Measurements from ENCODE around the gene PCDHA8.
"Not testable (repeated sequence)": the region's sequence is repeated elsewhere in the genome, so short reads cannot be mapped to it uniquely, and the experiment has no call there.

PCDHA8 gene

DNA sequence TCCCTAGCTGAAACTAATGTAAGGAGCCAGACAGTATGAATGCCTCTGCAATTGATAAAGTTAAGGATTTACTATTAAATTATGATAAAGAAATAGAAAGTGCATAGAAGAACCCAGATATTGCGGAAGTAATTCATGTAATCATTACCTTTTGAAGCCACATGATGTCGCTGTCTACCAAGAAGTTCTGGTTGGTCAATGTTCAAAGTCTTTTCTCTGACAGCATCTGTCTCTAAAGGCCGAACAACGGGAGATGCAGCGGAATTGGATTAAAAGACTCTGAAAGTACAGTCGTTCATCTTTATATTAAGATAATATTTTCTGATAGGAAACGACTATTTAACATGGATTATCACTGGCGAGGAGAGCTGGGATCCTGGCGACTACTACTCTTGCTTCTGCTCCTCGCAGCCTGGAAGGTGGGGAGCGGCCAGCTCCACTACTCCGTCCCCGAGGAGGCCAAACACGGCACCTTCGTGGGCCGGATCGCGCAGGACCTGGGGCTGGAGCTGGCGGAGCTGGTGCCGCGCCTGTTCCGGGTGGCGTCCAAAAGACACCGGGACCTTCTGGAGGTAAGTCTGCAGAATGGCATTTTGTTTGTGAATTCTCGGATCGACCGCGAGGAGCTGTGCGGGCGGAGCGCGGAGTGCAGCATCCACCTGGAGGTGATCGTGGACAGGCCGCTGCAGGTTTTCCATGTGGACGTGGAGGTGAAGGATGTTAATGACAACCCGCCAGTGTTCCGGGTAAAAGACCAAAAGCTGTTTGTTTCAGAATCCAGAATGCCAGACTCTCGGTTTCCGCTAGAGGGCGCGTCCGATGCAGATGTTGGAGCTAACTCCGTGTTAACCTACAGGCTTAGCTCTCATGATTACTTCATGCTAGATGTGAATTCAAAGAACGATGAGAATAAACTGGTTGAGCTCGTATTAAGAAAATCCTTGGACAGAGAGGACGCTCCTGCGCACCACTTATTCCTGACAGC lies at the start of gene PCDHA8:
Gene PCDHA8, plus strand, starts transcription at position 210 of the 985 bp plus-strand sequence. Its CDS starts 135 bp downstream, at position 345.
- Histone ChIP-seq H3K27ac (ENCODE audit: low read depth, low read length) (no peak within 1 kb of the TSS), H3K4me1 (ENCODE audit: control insufficient read depth, insufficient read depth, low read length, unreplicated experiment) (no peaks in the 10 kb centered on the region), H2AFZ (ENCODE audit: low read length, unreplicated experiment) (no peak within 1 kb of the TSS), H3K27me3 (ENCODE audit: insufficient read depth, low read length) (no peaks in the 10 kb centered on the region), H3K36me3 (ENCODE audit: insufficient read depth, low read length) (no peaks in the 10 kb centered on the region), H3K4me3 (ENCODE audit: low read depth, low read length) (peak within 1 kb of the TSS; percentile 35), H3K79me2 (ENCODE audit: control insufficient read depth, insufficient read depth, low read length, unreplicated experiment) (no peaks in the 10 kb centered on the region)

DNA sequence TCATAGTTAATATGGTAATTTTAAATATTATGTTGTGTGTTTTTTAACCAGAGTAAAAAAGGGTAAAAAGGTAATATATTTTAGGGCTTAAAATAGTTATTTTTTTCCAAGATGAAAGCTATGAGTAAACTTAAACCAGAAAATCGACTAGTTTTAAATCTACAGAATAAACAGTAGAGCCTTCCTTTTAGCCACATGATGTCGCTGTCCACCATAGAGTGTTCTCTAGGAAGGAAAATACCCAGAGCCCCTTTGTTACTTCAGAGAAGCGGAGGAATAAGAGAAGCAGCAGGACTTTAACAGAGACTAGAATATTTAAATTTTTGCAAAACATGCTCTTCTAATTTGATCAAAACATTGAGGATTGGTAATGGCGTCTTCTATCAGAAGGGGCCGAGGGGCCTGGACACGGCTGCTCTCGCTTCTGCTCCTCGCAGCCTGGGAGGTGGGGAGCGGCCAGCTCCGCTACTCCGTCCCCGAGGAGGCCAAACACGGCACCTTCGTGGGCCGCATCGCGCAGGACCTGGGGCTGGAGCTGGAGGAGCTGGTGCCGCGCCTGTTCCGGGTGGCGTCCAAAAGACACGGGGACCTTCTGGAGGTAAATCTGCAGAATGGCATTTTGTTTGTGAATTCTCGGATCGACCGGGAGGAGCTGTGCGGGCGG lies 46.3 kb upstream of the PCDHA8 start, which contains the start of gene PCDHA2:
Gene PCDHA2, plus strand, starts transcription at position 258 of the 664 bp plus-strand sequence.
- Histone ChIP-seq H3K4me3 (ENCODE audit: low read depth, low read length) (no peak within 1 kb of the TSS), H3K27ac (ENCODE audit: low read depth, low read length) (no peak within 1 kb of the TSS), H3K36me3 (ENCODE audit: insufficient read depth, low read length) (no peaks in the 10 kb centered on the region), H3K79me2 (ENCODE audit: control insufficient read depth, insufficient read depth, low read length, unreplicated experiment) (no peaks in the 10 kb centered on the region), H2AFZ (ENCODE audit: low read length, unreplicated experiment) (no peak within 1 kb of the TSS), H3K4me1 (ENCODE audit: control insufficient read depth, insufficient read depth, low read length, unreplicated experiment) (no peaks in the 10 kb centered on the region), H3K27me3 (ENCODE audit: insufficient read depth, low read length) (peaks cover 10% of the 10 kb centered on the region; the same call in 1 of the 2 replicates)

DNA sequence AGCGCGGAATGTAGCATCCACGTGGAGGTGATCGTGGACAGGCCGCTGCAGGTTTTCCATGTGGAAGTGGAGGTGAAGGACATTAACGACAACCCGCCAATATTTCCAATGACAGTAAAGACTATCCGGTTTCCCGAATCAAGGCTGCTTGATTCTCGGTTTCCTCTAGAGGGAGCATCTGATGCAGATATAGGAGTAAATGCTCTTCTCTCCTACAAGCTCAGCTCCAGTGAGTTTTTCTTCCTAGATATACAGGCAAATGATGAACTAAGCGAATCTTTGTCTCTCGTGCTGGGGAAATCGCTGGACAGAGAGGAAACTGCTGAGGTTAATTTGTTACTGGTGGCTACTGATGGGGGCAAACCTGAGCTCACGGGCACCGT lies 45.7 kb upstream of the PCDHA8 start:
- Histone ChIP-seq H3K27me3 (ENCODE audit: insufficient read depth, low read length) (peaks cover 10% of the 10 kb centered on the region; the same call in 1 of the 2 replicates), H2AFZ (ENCODE audit: low read length, unreplicated experiment) (no peak overlapping the region)

DNA sequence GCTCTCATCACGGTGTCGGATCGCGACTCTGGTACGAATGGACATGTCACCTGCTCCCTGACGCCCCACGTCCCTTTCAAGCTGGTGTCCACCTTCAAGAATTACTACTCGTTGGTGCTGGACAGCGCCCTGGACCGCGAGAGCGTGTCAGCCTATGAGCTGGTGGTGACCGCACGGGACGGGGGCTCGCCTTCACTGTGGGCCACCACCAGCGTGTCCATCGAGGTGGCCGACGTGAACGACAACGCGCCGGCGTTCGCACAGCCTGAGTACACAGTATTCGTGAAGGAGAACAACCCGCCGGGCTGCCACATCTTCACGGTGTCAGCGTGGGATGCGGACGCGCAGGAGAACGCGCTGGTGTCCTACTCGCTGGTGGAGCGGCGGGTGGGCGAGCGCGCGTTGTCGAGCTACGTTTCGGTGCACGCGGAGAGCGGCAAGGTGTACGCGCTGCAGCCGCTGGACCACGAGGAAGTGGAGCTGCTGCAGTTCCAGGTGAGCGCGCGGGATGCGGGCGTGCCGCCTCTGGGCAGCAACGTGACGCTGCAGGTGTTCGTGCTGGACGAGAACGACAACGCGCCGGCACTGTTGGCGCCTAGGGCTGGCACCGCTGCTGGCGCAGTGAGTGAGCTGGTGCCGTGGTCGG lies 44.8 kb upstream of the PCDHA8 start:
- H2AFZ ChIP-seq (ENCODE audit: low read length, unreplicated experiment); H3K27ac ChIP-seq (ENCODE audit: low read depth, low read length); H3K4me3 ChIP-seq (ENCODE audit: low read depth, low read length); H3K79me2 ChIP-seq (ENCODE audit: control insufficient read depth, insufficient read depth, low read length, unreplicated experiment); H3K27me3 ChIP-seq (ENCODE audit: insufficient read depth, low read length); H3K4me1 ChIP-seq (ENCODE audit: control insufficient read depth, insufficient read depth, low read length, unreplicated experiment); H3K36me3 ChIP-seq (ENCODE audit: insufficient read depth, low read length): not testable (repeated sequence)

More for the DNA sequence above, 45.7 kb upstream of the PCDHA8 start:
- Histone ChIP-seq H3K79me2 (ENCODE audit: control insufficient read depth, insufficient read depth, low read length, unreplicated experiment) (no peaks in the 10 kb centered on the region), H3K4me1 (ENCODE audit: control insufficient read depth, insufficient read depth, low read length, unreplicated experiment) (no peaks in the 10 kb centered on the region), H3K4me3 (ENCODE audit: low read depth, low read length) (no peak overlapping the region), H3K36me3 (ENCODE audit: insufficient read depth, low read length) (no peaks in the 10 kb centered on the region), H3K27ac (ENCODE audit: low read depth, low read length) (no peak overlapping the region)

- Histone ChIP-seq H3K4me3 (ENCODE audit: low read depth, low read length) (no peak overlapping the region), H3K27ac (ENCODE audit: low read depth, low read length) (no peak overlapping the region), H3K4me1 (ENCODE audit: control insufficient read depth, insufficient read depth, low read length, unreplicated experiment) (no peaks in the 10 kb centered on the region), H3K27me3 (ENCODE audit: insufficient read depth, low read length) (peaks cover 10% of the 10 kb centered on the region; the same call in 1 of the 2 replicates), H3K36me3 (ENCODE audit: insufficient read depth, low read length) (no peaks in the 10 kb centered on the region), H3K79me2 (ENCODE audit: control insufficient read depth, insufficient read depth, low read length, unreplicated experiment) (no peaks in the 10 kb centered on the region), H2AFZ (ENCODE audit: low read length, unreplicated experiment) (no peak overlapping the region)
Measured at GRCh38 chr5:140796718-140797095, 44.3 kb upstream of the PCDHA8 start.

- H2AFZ ChIP-seq (ENCODE audit: low read length, unreplicated experiment), result no peak within 1 kb of the TSS
- H3K4me3 ChIP-seq (ENCODE audit: low read depth, low read length), result peak within 1 kb of the TSS; percentile 56
- no peaks in the 10 kb centered on the region for H3K4me1 ChIP-seq (ENCODE audit: control insufficient read depth, insufficient read depth, low read length, unreplicated experiment)
- H3K27ac ChIP-seq (ENCODE audit: low read depth, low read length), result no peak within 1 kb of the TSS
- no peaks in the 10 kb centered on the region for H3K36me3 ChIP-seq (ENCODE audit: insufficient read depth, low read length)
- peaks cover 3% of the 10 kb centered on the region; the same call in 1 of the 2 replicates for H3K27me3 ChIP-seq (ENCODE audit: insufficient read depth, low read length)
- no peaks in the 10 kb centered on the region for H3K79me2 ChIP-seq (ENCODE audit: control insufficient read depth, insufficient read depth, low read length, unreplicated experiment)
Measured at GRCh38 chr5:140800816-140801493, 40.0 kb upstream of the PCDHA8 start, which contains the start of gene PCDHA3. Gene PCDHA3, plus strand, starts transcription at chr5:140801057.

GRCh38 chr5:140801494-140801841 lies 39.5 kb upstream of the PCDHA8 start:
- Histone ChIP-seq H3K27me3 (ENCODE audit: insufficient read depth, low read length) (peaks cover 5% of the 10 kb centered on the region; the same call in 1 of the 2 replicates), H3K4me1 (ENCODE audit: control insufficient read depth, insufficient read depth, low read length, unreplicated experiment) (no peaks in the 10 kb centered on the region), H3K36me3 (ENCODE audit: insufficient read depth, low read length) (no peaks in the 10 kb centered on the region), H3K27ac (ENCODE audit: low read depth, low read length) (no peak overlapping the region), H2AFZ (ENCODE audit: low read length, unreplicated experiment) (no peak overlapping the region), H3K79me2 (ENCODE audit: control insufficient read depth, insufficient read depth, low read length, unreplicated experiment) (no peaks in the 10 kb centered on the region), H3K4me3 (ENCODE audit: low read depth, low read length) (peak overlapping the region; percentile 56; the same call in 1 of the 2 replicates)

DNA sequence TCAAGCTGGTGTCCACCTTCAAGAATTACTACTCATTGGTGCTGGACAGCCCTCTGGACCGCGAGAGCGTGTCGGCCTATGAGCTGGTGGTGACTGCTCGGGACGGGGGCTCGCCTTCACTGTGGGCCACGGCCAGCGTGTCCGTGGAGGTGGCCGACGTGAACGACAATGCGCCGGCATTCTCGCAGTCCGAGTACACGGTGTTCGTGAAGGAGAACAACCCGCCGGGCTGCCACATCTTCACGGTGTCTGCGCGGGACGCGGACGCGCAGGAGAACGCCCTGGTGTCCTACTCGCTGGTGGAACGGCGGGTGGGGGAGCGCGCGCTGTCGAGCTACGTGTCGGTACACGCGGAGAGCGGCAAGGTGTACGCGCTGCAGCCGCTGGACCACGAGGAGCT lies 38.6 kb upstream of the PCDHA8 start:
- H3K36me3 ChIP-seq (ENCODE audit: insufficient read depth, low read length); H3K4me1 ChIP-seq (ENCODE audit: control insufficient read depth, insufficient read depth, low read length, unreplicated experiment); H3K27me3 ChIP-seq (ENCODE audit: insufficient read depth, low read length); H3K79me2 ChIP-seq (ENCODE audit: control insufficient read depth, insufficient read depth, low read length, unreplicated experiment); H2AFZ ChIP-seq (ENCODE audit: low read length, unreplicated experiment); H3K27ac ChIP-seq (ENCODE audit: low read depth, low read length); H3K4me3 ChIP-seq (ENCODE audit: low read depth, low read length): not testable (repeated sequence)

GRCh38 chr5:140802781-140803271 lies 38.2 kb upstream of the PCDHA8 start:
- no peak overlapping the region for H3K27ac ChIP-seq (ENCODE audit: low read depth, low read length)
- no peak overlapping the region for H2AFZ ChIP-seq (ENCODE audit: low read length, unreplicated experiment)
- H3K4me1 ChIP-seq (ENCODE audit: control insufficient read depth, insufficient read depth, low read length, unreplicated experiment), result no peaks in the 10 kb centered on the region
- H3K4me3 ChIP-seq (ENCODE audit: low read depth, low read length), result no peak overlapping the region
- peaks cover 7% of the 10 kb centered on the region; the same call in 1 of the 2 replicates for H3K27me3 ChIP-seq (ENCODE audit: insufficient read depth, low read length)
- no peaks in the 10 kb centered on the region for H3K36me3 ChIP-seq (ENCODE audit: insufficient read depth, low read length)
- H3K79me2 ChIP-seq (ENCODE audit: control insufficient read depth, insufficient read depth, low read length, unreplicated experiment), result no peaks in the 10 kb centered on the region

Measured in ACC112 (cell line).